OCI-LY1 (cell line): ENCODE results near the gene PCCB.
"Not testable (repeated sequence)": the region's sequence is repeated elsewhere in the genome, so short reads cannot be mapped to it uniquely, and the experiment has no call there.

Experiments
- H2AFZ ChIP-seq: fragments of 200-600 bp; sonication (generic), shearing (Covaris generic); 2 replicates; pipeline ENCODE4 v1.6.0; 2014; ENCODE audit warnings: antibody characterized with exemption, mild to moderate bottlenecking, low read length
- H3F3A ChIP-seq: fragments of 200-600 bp; sonication (generic), shearing (Covaris generic); 2 replicates; pipeline ENCODE4 v1.6.0; 2014; ENCODE audit warnings: mild to moderate bottlenecking, antibody characterized with exemption, low read length, moderate library complexity; ENCODE audit not compliant: insufficient read depth
- H3K27ac ChIP-seq: fragments of 200-600 bp; sonication (generic); 2 replicates; pipeline ENCODE4 v1.5.1; 2014; ENCODE audit warnings: low read length, mixed run types, mild to moderate bottlenecking, low read depth; ENCODE audit not compliant: poor library complexity, severe bottlenecking
- H3K27me3 ChIP-seq: fragments of 200-600 bp; sonication (generic); 2 replicates; pipeline ENCODE4 v1.6.0; 2014; ENCODE audit warnings: antibody characterized with exemption, mild to moderate bottlenecking, low read length, moderate library complexity; ENCODE audit not compliant: insufficient read depth
- H3K36me3 ChIP-seq: fragments of 200-600 bp; sonication (generic); 2 replicates; pipeline ENCODE4 v1.6.1; 2014; ENCODE audit warnings: mild to moderate bottlenecking, antibody characterized with exemption, low read length, moderate library complexity, mixed read lengths; ENCODE audit not compliant: insufficient read depth
- H3K4me1 ChIP-seq: fragments of 200-600 bp; sonication (generic); 2 replicates; pipeline ENCODE4 v1.5.1; 2014; ENCODE audit warnings: mild to moderate bottlenecking, low read length, moderate library complexity; ENCODE audit not compliant: insufficient read depth, severe bottlenecking
- H3K4me2 ChIP-seq: fragments of 200-600 bp; sonication (generic), shearing (Covaris generic); 2 replicates; pipeline ENCODE4 v1.6.1; 2014; ENCODE audit warnings: low read length
- H3K4me3 ChIP-seq: fragments of 200-600 bp; sonication (generic); 2 replicates; pipeline ENCODE4 v1.5.1; 2014; ENCODE audit warnings: low read length, low read depth, mild to moderate bottlenecking, mixed read lengths; ENCODE audit not compliant: poor library complexity, severe bottlenecking
- H3K79me2 ChIP-seq: fragments of 200-600 bp; shearing (Covaris generic); 2 replicates; pipeline ENCODE4 v1.6.1; 2016; ENCODE audit warnings: mixed run types, low read length, mixed read lengths; ENCODE audit not compliant: insufficient read depth
- H3K9ac ChIP-seq: fragments of 200-600 bp; sonication (generic), shearing (Covaris generic); 2 replicates; pipeline ENCODE4 v1.6.1; 2014; ENCODE audit warnings: mild to moderate bottlenecking, low read length, mixed read lengths
- H3K9me2 ChIP-seq: fragments of 200-600 bp; sonication (generic), shearing (Covaris generic); 2 replicates; pipeline ENCODE4 v1.6.1; 2014; ENCODE audit warnings: low read depth, mild to moderate bottlenecking, low read length, mixed read lengths
- H3K9me3 ChIP-seq: fragments of 200-600 bp; shearing (Covaris generic); 2 replicates; pipeline ENCODE4 v1.6.1; 2014; ENCODE audit warnings: low read length, mixed read lengths
- H4K20me1 ChIP-seq: fragments of 200-600 bp; sonication (generic), shearing (Covaris generic); 2 replicates; pipeline ENCODE4 v1.6.0; 2016; ENCODE audit warnings: mild to moderate bottlenecking, low read length; ENCODE audit not compliant: insufficient read depth
- EZH2 ChIP-seq: fragments of 200-600 bp; sonication (generic), shearing (Covaris generic); IDR thresholded peaks from 2 replicates; pipeline ENCODE4 v1.8.0; 2017; ENCODE audit warnings: borderline replicate concordance, mixed run types, mild to moderate bottlenecking, antibody characterized with exemption, low read length, moderate library complexity, mixed read lengths
- TF ChIP-seq, protein P1 (sequence below): fragments of 200-600 bp; sonication (generic), shearing (Covaris generic); IDR thresholded peaks from 2 replicates; pipeline ENCODE4 v1.5.1; 2017; ENCODE audit warnings: mild to moderate bottlenecking, antibody characterized with exemption, low read length, moderate library complexity, mixed read lengths

The PCCB gene

DNA sequence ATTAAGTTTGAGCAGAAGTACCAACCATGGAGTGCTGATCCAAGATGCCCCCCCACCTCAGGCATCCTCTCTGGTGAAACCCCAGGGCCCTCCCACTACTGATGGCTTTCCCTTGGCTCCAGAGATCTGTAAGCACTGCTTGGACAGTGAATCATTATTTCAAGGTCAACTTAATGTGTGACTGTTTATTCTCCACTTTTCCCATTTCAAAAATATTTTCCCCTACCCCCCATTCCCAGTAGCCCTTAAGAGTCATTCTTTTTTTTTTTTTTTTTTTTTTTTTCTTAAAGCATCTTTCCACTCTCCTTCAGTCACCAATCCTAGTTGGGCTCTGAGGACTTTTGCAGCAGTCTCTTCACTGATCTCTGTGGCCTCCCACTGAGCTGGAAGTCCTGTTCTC lies 82.6 kb downstream of the PCCB start:
- no peaks in the 10 kb centered on the region for H3K27me3 ChIP-seq
- H3K4me1 ChIP-seq, result no peaks in the 10 kb centered on the region
- no peaks in the 10 kb centered on the region for H3F3A ChIP-seq
- H3K36me3 ChIP-seq, result peaks cover 80% of the 10 kb centered on the region
- H2AFZ ChIP-seq, result no peak overlapping the region
- TF ChIP-seq, protein P1, sequence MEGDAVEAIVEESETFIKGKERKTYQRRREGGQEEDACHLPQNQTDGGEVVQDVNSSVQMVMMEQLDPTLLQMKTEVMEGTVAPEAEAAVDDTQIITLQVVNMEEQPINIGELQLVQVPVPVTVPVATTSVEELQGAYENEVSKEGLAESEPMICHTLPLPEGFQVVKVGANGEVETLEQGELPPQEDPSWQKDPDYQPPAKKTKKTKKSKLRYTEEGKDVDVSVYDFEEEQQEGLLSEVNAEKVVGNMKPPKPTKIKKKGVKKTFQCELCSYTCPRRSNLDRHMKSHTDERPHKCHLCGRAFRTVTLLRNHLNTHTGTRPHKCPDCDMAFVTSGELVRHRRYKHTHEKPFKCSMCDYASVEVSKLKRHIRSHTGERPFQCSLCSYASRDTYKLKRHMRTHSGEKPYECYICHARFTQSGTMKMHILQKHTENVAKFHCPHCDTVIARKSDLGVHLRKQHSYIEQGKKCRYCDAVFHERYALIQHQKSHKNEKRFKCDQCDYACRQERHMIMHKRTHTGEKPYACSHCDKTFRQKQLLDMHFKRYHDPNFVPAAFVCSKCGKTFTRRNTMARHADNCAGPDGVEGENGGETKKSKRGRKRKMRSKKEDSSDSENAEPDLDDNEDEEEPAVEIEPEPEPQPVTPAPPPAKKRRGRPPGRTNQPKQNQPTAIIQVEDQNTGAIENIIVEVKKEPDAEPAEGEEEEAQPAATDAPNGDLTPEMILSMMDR, result no peak
- no peak for TF ChIP-seq EZH2
- no peaks in the 10 kb centered on the region for H4K20me1 ChIP-seq
- no peaks in the 10 kb centered on the region for H3K79me2 ChIP-seq
- H3K9me2 ChIP-seq, result no peaks in the 10 kb centered on the region
- no peak overlapping the region for H3K4me3 ChIP-seq
- no peaks in the 10 kb centered on the region for H3K9me3 ChIP-seq
- H3K4me2 ChIP-seq, result no peak overlapping the region
- no peak overlapping the region for H3K27ac ChIP-seq
- H3K9ac ChIP-seq, result no peak overlapping the region

- no peak overlapping the region for H3K4me3 ChIP-seq
- no peaks in the 10 kb centered on the region for H4K20me1 ChIP-seq
- no peak overlapping the region for H3K27ac ChIP-seq
- no peak overlapping the region for H2AFZ ChIP-seq
- no peaks in the 10 kb centered on the region for H3K79me2 ChIP-seq
- TF ChIP-seq, protein P1, result no peak
- no peak for TF ChIP-seq EZH2
- no peaks in the 10 kb centered on the region for H3K9me3 ChIP-seq
- no peaks in the 10 kb centered on the region for H3K9me2 ChIP-seq
- H3F3A ChIP-seq, result no peaks in the 10 kb centered on the region
- H3K4me2 ChIP-seq, result no peak overlapping the region
- no peak overlapping the region for H3K9ac ChIP-seq
- peaks cover 80% of the 10 kb centered on the region for H3K36me3 ChIP-seq
- H3K27me3 ChIP-seq, result no peaks in the 10 kb centered on the region
- no peaks in the 10 kb centered on the region for H3K4me1 ChIP-seq
These were observed 84.1 kb downstream of the PCCB start for GRCh38 chr3:136334209-136334608.

- H3K4me3 ChIP-seq, H3K9ac ChIP-seq, H3K79me2 ChIP-seq, H2AFZ ChIP-seq, H3F3A ChIP-seq, H4K20me1 ChIP-seq, H3K9me2 ChIP-seq, H3K4me1 ChIP-seq, H3K27ac ChIP-seq, H3K27me3 ChIP-seq, H3K4me2 ChIP-seq, H3K9me3 ChIP-seq: not testable (repeated sequence)
- peaks cover 79% of the 10 kb centered on the region for H3K36me3 ChIP-seq
These were observed 84.6 kb downstream of the PCCB start for GRCh38 chr3:136334726-136335125.

- no peaks in the 10 kb centered on the region for H3F3A ChIP-seq
- TF ChIP-seq, protein P1, result no peak
- no peak for TF ChIP-seq EZH2
These were observed 86.4 kb downstream of the PCCB start for GRCh38 chr3:136336329-136337100.

More at GRCh38 chr3:136336329-136337100, 86.4 kb downstream of the PCCB start:
- Histone ChIP-seq H4K20me1 (no peaks in the 10 kb centered on the region), H3K9me2 (no peaks in the 10 kb centered on the region), H2AFZ (no peak overlapping the region), H3K9ac (no peak overlapping the region), H3K4me3 (no peak overlapping the region), H3K36me3 (peaks cover 91% of the 10 kb centered on the region), H3K4me2 (no peak overlapping the region), H3K27me3 (no peaks in the 10 kb centered on the region), H3K79me2 (no peaks in the 10 kb centered on the region), H3K4me1 (no peaks in the 10 kb centered on the region), H3K9me3 (no peaks in the 10 kb centered on the region), H3K27ac (no peak overlapping the region)
